NAMALWA (cell line): ENCODE results near the gene KRT10.
"Not testable (repeated sequence)": the region's sequence is repeated elsewhere in the genome, so short reads cannot be mapped to it uniquely, and the experiment has no call there.

Experiments
- DNase-seq: peaks from one replicate; pipeline ENCODE4 v3.0.0-alpha.2; 2015; ENCODE audit warnings: low spot score

Gene KRT10

DNA sequence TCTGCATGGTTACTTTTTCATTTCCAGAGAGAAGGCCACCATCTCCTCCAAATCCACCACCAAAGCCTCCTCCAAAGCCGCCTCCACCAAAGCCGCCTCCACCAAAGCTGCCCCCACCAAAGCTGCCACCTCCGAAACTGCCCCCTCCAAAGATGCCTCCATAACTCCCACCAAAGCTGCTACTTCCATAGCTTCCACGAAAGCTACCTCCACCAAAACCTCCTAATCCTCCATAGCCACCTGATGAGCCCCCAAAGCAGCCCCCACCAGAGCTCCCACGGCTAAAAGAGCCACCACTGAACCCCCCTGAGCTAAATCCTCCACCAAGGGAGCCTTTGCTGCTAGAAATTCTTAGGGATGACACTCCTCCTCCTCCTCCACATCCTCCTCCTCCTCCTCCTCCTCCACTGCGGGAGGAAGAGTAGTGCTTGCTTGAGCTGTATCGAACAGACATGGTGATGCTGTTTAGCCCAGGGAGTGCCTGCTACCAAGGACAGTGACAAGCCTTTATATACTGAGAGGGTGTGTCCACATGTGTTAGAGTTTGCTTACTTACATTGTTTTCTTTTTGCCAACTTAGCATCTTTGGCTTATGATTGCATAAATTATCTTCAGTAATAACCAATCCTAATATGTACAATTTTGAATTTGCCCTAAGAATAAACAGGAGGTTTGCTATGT lies at the start of gene KRT10:
KRT10 (minus strand) TSS at position 483 of the 681 bp plus-strand sequence; CDS start at position 454, 29 bp downstream.
- no peak for DNase-seq

DNA sequence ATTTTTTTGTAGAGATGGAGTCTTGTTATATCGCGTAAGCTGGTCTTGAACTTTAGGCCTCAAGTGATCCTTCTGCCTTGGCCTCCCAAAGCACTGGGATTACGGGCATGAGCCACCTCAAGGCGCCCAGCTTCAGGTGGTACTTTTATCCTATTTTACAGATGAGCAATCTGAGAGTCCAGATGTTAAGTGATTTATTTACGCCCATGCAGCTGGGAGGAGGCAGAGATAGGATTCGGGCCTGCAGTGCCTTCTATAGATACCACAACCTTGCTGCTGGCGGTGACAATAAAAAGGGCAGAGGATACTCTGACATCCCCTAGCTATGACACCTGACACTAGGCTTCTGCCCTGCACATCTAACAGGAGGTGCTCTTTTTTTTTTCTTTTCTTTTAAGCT lies 48.9 kb upstream of the KRT10 start:
- no peak for DNase-seq

DNA sequence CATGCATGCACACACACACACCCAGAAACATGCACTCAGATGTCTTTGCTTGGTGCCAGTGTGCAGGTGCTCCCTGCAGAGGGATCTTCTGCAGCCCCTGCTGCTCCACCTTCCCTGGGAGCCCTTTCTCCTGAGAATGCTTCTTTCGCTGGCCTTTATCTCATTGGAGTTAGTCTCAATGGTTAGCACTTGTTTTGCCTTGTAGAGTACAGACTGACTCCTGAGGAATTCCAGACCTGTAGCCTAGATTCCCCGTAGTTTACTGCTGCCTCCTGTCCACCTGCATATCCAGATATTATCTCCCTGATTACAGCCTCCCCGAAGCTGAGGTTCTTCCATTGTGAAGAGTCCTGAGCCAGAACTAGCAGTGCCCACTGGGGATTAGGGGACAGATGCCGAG lies 47.7 kb upstream of the KRT10 start:
- DNase-seq = no peak

DNA sequence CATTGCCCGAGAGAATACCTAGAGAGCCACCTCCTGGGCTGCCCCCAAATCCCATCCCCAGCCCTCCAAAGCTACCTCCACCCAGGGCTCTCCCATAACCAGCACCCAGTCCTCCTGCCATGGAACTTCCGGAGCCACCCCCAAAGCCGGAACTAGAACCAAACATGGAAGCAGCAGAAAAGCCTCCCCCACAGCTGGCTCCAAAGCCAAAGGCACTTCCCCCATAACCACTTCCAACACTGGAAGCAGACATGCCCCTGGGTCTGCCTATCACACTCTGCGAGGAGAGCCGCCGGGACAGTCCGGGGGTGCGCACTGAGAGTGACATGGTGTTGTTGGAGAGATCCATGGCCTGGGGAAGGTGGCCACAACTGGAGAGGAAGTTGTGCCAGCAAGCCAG lies 44.4 kb upstream of the KRT10 start, which contains the start of gene KRT12:
KRT12 (minus strand) TSS at position 386 of the 400 bp plus-strand sequence; CDS start at position 349, 37 bp downstream.
- no peak for DNase-seq

DNA sequence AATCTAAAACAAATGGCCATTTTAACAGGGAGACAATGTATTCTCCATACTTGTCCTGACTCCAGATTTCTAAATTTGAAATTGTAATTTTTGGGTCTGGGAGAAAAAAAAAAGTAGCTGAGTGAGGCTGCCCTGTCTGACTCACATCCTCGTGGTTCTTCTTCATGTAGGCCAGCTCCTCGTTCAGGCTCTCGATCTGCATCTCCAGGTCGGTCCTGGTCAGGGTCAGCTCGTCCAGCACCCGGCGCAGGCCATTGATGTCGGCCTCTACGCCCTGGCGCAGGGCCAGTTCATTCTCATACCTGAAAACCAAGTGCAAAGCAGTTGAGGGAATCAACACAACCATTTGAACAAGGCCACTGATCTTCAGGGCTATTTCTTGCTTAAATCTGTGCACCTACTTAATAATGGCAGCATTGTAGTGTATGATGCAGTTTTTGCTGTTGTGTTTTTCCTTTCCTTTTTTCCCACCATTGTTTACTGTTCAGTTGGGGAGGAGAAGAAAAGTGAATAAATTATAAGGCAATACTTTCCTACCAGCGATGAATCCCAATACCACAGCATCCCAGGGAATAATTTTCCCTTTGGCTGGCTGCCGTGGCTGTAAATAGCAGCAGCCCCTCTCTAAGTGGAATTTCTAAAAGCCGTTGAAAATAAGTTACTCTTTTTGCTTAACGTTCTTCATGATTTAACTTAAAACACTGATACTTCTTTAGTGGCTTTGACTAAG lies 42.4 kb upstream of the KRT10 start:
- no peak for DNase-seq

DNA sequence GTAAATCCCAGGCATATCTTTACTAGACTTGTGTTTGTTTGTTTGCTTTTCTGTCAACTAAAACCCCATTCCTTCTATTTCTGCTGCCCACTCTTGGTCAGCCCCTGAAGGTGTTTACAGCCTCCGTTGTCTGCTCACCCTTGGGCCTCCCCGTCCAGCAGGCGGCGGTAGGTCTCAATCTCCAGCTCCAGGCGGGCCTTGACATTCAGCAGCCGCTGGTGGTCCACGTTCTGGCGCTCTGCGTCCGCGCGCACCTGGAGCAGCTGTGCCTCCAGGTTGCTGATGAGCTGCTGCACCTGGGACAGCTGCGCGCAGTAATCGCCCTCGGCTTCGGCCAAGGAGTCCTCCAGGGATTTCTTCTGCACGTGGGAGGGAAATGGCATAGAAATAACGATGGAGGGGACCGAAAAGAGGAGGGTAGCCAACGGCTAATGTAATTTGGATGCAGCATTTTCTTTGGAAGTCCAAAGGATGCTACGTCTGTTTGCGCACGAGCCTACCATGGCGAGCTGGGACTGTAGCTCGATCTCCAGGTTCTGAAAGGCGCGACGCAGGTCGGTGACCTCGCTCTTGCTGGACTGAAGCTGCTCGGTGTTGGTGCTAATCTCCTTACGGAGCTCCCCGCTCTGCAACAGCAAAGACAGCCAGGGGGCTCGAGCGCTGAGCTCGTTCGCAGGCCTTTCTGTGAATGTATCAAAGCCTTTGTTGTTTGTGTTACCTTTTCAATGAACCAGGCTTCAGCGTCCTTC lies 40.7 kb upstream of the KRT10 start:
- DNase-seq = no peak

DNA sequence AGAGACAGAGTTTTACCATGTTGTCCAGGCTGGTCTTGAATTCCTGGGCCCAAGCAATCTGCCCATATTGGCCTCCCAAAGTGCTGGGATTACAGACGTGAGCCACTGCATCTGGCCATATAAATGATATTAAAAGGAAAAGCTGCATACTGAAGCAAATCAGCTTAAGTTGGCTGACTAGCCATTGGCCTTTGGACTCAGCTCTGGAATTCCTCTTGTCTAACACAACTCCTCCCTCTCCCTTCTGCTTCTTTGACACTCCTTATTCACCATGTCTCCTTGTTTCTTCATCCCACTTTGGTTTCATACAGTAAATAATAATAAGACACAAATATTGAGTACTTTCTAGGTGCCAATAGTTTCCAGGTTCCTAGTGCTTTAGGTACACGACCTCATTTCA lies 37.1 kb upstream of the KRT10 start:
- no peak for DNase-seq

DNA sequence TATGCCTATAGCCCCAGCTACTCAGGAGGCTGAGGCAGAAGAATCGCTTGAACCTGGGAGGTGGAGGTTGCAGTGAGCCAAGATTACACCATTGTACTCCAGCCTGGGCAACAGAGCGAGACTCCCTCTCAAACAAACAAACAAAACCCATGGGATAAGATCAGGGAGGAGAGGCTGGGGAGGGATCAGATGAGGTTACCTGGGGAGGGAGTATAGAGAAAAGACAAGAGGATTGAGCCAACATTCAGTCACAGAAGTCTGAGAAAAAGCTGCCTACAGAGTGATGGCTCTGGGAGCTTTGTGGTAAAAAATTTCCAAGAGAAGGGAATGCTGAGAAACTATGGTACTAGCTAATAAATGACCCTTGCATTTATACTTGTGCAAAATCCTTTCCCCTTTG lies 36.3 kb upstream of the KRT10 start:
- DNase-seq = not testable (repeated sequence)

DNA sequence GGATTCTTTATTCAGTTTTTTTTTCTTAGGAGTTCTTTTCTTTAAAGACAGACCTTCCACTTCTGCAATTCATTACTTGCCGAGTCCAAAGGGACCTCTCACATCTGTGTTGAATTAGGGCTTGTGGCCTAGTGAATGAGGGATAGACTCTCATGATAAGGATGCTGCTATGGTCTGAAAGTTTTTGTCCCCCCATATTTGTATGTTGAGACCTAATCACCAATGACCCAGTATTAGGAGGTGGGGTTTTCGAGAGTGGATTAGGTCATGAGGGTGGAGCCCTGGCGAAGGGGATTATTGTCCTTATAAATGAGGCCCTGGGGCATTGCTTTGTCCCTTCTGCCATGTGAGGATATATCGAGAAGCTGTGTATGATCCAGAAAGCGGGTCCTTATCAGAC lies 35.1 kb upstream of the KRT10 start:
- DNase-seq = peak; percentile 1

DNA sequence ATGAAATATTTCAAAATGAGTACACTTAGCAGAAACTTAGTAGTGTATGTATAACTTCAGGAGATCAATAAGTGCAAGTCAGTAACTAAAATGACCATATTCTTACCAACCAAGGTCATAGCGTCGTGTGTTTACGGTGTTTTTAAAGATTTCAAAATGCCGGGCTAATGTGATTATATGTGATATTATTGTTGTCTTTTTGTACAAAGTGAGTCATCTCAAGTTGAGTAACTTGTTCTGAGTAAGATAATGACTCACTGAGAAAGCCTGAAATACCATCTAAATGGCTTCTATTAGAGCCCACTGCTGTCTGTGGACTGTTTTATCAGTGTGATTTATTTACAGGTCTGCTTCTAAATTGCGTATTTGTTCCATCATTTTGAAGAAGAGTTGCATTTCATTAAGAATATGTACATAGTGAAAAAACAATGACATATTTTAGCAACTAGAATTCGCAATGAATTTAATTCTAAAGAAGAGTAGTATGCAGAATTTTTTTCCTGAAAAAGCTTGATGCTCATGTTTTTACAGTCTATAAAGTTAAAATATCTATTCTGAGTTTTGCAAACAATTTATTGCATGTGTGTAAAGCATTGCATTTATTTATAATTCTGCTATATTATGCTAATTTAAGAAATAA lies 31.9 kb upstream of the KRT10 start:
- DNase-seq = no peak

DNA sequence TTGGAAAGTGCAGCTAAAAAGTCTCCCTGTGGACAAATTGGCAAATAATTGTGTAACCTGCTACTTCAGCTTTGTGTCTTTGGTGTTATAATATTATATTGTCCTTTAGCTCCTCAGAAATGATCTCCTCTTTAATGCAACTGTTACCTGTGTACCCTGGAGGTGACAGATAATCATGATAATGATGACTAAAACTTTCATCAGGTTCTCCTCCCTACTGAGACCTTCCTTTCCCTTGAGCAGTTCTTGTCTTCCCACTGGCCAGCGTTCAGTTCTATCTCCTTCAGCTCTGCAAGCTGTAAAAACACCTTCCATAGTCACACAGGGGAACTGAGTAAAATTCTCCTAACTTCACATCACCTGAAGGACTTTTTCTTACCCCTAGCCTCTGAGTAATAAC lies 29.9 kb upstream of the KRT10 start:
- DNase-seq = no peak

DNA sequence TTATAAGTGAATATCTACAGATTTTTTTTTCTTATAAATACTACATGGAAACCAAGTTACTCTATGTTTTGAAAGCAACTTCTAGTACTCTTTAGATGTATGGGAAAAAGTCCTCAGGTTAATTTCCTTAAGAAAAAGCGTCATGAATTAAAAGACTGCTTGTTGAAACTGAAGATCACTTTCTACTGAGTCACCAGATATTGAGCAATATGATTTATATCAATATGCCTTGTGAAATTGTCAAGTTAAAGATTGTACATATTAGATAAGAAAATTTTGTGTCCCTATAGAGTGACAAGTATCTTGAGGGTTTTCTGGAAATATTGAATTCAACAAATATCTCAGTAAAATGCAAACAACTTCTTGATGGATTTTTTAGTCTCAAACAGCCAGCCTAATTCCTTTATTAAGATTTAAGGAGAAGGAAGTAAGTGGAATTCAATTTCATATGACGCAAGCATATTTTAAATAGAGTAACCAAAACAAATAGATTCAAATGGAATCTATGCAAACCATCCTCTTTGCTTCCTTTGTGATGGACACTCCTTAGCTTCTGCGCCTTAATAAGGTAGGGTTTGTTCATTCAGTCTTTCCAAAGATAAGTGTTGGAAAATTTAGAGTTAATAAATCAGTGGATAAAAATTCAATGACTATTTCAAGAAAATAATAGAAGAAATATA lies 28.0 kb upstream of the KRT10 start:
- DNase-seq = no peak

DNA sequence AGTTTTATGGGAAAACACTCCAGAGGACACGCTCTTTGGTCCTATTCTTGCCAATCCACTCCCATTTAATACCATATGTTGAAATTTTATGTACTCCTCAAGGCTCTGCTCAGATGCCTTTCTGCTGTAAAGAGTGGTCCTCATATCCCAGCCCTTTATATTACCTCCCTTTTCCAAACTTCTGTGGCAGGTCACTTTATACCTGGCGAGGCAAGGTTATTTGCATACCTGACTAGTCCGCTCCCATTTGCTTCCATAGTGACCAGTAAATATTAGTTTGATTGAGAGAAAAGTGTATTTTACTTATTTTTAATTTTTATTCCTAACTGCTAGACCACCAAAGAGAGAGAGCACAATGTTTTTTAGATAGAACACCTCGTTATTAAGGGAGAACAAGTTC lies 27.3 kb upstream of the KRT10 start:
- no peak for DNase-seq

DNA sequence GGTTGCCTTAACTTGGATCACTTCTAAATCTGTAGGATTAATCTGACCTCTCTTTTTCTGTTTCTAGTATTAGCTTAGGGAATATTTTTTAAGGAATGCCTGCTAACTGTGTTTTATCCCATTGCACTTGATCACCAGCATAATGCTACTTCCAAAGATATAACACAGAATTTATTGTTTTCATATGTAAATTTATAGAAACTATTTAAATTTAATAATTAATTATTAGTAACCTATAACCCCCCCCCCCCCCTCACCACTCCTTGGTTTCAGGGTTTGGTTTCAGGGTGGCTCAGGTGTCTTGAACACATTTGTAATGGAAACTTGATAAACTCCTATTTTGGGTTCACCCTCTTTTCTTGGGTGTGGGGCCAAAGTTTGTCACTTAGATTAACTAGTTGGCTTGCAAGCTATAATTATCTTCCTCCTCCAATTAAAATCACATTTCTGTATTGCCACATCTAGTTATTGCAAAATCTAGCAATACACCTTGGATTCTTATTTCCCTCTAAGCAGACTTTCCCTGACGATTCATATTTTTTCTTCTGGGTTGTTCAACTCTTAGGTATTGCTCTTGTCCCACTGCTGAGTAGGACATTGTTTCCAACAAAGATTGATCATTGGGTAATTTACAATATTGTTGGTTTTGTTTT lies 26.3 kb upstream of the KRT10 start:
- DNase-seq = no peak

DNA sequence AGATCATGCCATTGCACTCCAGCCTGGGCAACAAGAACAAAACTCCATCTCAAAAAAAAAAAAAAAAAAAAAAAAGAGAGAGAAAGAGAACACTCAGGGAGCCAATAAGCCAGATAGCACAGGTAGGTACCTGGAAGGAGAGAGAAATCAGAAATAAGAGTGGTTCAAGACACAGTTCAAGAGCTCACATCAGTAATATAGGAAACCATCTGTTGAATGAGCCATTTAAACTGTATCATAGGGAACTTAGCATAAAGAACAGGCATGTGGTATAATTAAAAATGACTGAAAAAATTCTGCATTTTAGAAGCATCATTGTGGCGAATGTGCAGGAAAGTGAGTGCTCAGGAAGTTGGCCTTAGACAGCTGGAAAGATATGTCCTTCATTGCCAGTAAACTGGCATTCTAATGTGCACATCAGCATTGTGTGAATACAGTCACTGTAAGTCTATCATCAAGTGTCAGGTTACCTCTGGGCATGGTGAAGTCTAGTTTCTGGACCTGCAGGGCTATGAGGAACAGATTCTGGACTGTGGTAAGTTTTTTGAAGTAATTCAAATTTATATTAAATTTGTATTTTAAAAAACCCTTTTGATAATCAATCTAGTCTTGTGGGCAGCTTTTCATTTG lies 24.2 kb upstream of the KRT10 start:
- no peak for DNase-seq

DNA sequence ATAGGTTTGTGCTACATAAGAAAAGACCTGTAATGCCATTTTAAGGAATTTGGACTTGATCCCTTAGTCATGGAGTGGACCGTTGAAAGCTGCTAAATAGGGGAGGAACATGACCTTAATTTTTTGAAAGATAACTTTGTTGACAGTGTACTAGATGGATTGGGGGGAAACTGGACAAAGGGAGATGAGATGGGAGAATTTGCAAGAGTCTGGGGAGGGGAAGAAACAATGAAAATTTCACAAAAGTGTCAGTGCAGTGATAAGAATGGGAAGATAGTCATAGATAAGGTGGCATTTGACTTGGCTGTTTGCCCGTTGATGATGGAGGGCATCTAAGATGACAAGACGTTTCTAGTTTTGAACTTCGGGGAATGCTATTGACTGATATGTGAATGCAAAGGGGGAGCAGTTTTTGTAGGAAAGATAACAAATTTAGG lies 22.3 kb upstream of the KRT10 start:
- DNase-seq = no peak

DNA sequence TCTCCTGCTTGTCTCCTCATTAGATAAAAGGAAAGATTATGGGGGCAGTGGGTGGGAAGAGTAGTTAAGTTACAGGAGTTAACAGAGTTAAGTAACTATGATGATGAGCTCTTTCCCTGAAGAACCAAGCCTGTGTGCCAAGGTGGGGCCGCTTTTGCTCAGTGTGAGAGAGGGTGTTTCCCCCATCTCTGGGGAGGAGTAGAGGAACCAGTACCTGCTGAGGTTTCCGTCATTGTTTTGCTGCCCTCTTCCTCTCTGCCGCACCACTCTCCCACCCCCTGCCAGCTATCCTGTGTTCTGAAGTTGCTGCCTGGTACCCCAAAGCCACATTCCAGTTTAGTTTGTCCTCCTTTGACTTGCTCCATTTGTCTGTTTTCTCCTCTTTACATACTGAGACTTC lies 20.8 kb upstream of the KRT10 start:
- no peak for DNase-seq

DNA sequence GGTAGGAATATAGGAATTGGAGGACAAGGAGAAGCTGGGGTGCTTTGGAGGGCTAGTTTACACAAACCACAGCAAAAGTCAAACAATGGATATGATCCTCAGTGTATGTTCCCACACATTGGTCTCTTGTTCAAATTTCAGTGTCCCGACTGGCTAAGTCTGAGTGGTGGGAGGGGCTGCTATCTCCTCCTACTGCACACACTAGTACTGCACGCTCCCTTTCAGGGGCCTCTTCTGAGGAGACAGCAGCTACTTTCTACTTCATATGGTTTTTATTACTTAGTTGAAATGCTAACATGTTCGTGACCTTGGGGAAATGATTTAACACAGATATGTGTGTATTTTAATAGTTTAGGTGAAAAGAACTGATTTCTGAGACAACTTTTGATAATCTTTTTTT lies 18.8 kb upstream of the KRT10 start:
- DNase-seq = no peak

DNA sequence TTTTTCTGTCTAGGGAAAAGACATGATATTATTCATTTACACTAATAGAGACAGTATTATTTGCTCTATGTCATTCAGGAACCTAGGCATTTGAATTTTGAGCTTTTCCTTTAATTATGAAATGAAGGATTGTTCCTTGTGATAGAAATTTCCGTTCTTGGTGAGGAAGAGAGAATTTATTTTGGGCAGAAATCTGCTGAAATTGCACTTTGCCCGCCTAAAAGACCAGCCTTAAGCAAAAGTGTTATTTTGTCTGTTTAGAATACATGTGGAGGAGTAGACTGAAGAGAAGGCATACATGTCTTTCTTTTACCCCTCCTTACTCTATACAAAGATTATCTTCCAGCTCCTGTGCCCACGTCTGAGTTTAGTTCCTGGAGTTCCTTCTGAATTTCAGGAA lies 16.8 kb upstream of the KRT10 start:
- no peak for DNase-seq

DNA sequence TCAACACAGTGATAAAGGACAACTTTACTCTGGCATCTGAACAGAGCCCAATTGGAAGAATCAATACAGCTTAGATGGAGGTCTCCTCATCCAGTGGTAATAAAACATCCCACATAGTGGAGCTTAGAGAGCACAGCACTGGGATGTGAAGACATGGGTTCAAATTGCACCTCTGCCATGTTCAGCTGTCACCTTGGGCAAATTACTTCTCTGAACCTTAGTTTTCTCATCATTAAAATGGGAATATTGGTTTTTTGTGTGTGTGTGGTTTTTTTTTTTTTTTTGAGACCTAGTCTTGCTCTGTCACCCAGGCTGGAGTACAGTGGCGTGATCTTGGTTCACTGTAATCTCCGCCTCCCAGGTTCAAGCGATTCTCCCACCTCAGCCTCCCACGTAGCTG lies 13.6 kb upstream of the KRT10 start:
- no peak for DNase-seq

DNA sequence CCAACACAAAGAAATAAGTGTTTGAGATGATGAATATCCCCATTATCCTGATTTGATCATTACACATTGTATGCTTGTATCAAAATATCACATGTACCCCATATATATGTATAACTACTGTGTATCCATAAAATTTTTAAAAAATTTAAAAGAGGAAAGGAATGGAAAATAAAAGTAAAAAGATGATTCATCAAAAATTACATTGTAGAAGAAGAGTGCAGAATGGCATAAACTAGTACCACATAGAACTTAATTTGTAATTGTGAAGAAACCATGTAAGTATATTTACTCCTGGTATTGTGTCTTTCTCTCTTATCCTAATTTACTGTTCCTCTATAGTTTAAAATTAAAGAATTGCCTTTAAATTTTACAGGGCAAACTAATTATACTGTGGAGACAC lies 11.5 kb upstream of the KRT10 start:
- DNase-seq = no peak
